Stimulated activated memory B cell treated with anti-CD40 and anti-IgM and Interleukin-4, amounts not matched to agents 10 μg/mL and 1 μg/mL and 100 μg/mL, for 72 hours (primary cell): Measurements from ENCODE around the gene KRTAP25-1.

ENCODE experiments used
- ATAC-seq: fragments of 150-1000 bp; cut with Tn5 transposase; 2 replicates; pipeline ENCODE4 v1.10.0; 2021
- H3K27ac Mint-ChIP-seq: one replicate; pipeline ENCODE4 v1.8.0; 2022; ENCODE audit warnings: mild to moderate bottlenecking, mixed read lengths
- H3K27me3 Mint-ChIP-seq: one replicate; pipeline ENCODE4 v1.8.0; 2022; ENCODE audit warnings: mixed read lengths
- H3K36me3 Mint-ChIP-seq: one replicate; pipeline ENCODE4 v1.8.0; 2022; ENCODE audit warnings: mixed read lengths
- H3K4me1 Mint-ChIP-seq: one replicate; pipeline ENCODE4 v1.8.0; 2022; ENCODE audit warnings: mixed read lengths
- H3K4me3 Mint-ChIP-seq: one replicate; pipeline ENCODE4 v1.8.0; 2022; ENCODE audit warnings: mild to moderate bottlenecking, moderate library complexity, mixed read lengths
- H3K9me3 Mint-ChIP-seq: one replicate; pipeline ENCODE4 v1.8.0; 2022; ENCODE audit warnings: mixed read lengths

Gene KRTAP25-1

DNA sequence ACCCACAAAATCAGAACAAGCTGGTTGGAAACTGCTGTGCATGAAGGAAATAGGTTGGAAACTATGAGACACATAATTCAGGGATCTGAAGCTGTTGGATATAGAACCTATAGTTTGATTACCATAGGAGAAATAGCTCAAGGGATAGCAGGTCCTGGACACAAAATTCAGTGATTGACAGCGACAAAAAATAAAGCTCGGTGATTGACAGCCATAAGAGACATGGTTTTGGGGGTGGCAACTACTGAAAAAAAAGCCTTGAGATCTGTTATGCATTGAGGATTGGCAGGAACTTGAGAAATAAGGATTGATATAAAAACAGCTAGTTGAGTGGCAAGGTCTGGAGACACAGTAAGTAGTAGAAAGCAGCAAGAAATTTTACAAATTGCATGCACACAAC, at the start of gene KRTAP25-1:
Gene KRTAP25-1 (minus strand): TSS at position 300 of the 400 bp plus-strand sequence. CDS start 24 bp downstream, at position 276.
- Mint-ChIP-seq H3K27me3 (no peaks in the 10 kb centered on the region), H3K36me3 (no peaks in the 10 kb centered on the region), H3K4me1 (no peaks in the 10 kb centered on the region), H3K27ac (no peak within 1 kb of the TSS), H3K9me3 (peaks cover 5% of the 10 kb centered on the region), H3K4me3 (no peak within 1 kb of the TSS)
- ATAC-seq: no peak

DNA sequence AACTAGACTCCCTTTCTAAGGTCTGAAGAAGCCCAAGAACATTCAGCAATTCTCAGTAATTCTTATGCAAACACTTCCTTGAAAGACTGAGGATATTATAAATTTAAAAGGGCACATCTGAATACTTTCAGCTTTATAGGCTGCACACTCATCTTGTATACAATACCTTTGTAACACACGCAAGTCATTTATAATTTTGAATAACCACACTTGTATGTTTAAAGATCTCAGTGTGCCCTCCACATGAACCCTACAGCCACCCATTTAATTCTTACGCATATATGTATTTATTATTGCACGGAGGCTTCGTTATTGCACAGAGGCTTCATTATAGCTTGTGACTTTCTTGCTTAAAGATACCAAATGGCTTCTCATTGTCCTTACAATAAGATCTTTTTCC, 49.4 kb upstream of the KRTAP25-1 start:
- no peak for ATAC-seq
- Mint-ChIP-seq H3K4me3 (no peak overlapping the region), H3K9me3 (no peaks in the 10 kb centered on the region), H3K27ac (no peak overlapping the region), H3K4me1 (no peaks in the 10 kb centered on the region), H3K36me3 (no peaks in the 10 kb centered on the region), H3K27me3 (no peaks in the 10 kb centered on the region)

GRCh38 chr21:30337772-30338171, 48.5 kb upstream of the KRTAP25-1 start:
- Mint-ChIP-seq H3K36me3 (no peaks in the 10 kb centered on the region), H3K27ac (no peak overlapping the region), H3K4me3 (no peak overlapping the region), H3K27me3 (no peaks in the 10 kb centered on the region), H3K4me1 (no peaks in the 10 kb centered on the region), H3K9me3 (no peaks in the 10 kb centered on the region)
- ATAC-seq: no peak

- no peak within 1 kb of the TSS for H3K27ac Mint-ChIP-seq
- no peaks in the 10 kb centered on the region for H3K27me3 Mint-ChIP-seq
- H3K4me3 Mint-ChIP-seq: no peak within 1 kb of the TSS
- no peak for ATAC-seq
- no peaks in the 10 kb centered on the region for H3K36me3 Mint-ChIP-seq
- no peaks in the 10 kb centered on the region for H3K4me1 Mint-ChIP-seq
- no peaks in the 10 kb centered on the region for H3K9me3 Mint-ChIP-seq
These were observed 48.0 kb upstream of the KRTAP25-1 start, which contains the start of gene KRTAP27-1 for GRCh38 chr21:30337276-30337744. TSS of gene KRTAP27-1 (minus strand) at chr21:30337694. CDS start at chr21:30337668, 26 bp downstream.

DNA sequence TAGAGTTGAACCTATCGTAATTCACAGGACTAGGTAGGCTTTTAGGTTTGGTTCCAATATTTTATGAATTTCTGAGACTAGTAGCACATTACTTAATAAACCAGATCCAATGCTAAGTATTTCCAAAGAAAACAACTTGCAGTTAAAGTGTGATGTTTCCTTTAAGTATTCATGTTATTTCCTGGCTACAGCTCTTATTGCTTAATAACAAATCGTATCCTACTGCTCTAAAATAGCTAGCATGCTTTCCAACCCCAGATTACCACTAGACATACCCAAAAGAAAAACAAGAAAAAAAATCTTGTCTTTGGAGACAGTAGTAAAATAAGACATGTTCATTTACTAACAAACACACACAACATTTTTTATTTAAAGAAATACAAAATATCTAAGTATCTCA, 47.3 kb upstream of the KRTAP25-1 start:
- ATAC-seq: no peak
- no peak overlapping the region for H3K4me3 Mint-ChIP-seq
- H3K27me3 Mint-ChIP-seq: no peaks in the 10 kb centered on the region
- H3K9me3 Mint-ChIP-seq: no peaks in the 10 kb centered on the region
- no peaks in the 10 kb centered on the region for H3K4me1 Mint-ChIP-seq
- no peaks in the 10 kb centered on the region for H3K36me3 Mint-ChIP-seq
- no peak overlapping the region for H3K27ac Mint-ChIP-seq

DNA sequence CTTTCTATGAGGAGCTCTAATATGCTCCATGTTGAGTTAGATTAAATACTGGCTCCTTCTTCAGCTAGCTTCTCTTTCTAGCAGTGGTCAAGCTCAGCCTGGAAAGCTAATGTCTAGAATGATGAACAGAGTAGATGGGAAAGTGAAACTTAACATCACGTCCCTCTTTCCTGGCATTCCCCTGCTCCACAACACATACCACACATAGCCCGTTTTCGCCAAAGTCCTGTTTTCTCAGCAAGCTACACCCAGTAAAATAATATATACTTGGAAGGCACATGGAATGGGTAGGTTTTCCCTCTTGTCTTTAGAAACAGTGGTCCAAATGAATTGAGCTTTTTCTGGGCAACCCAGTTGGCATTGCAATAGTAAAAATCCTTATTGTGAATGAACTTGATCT, 44.4 kb upstream of the KRTAP25-1 start:
- no peaks in the 10 kb centered on the region for H3K9me3 Mint-ChIP-seq
- no peak for ATAC-seq
- no peak overlapping the region for H3K27ac Mint-ChIP-seq
- no peaks in the 10 kb centered on the region for H3K27me3 Mint-ChIP-seq
- H3K36me3 Mint-ChIP-seq: no peaks in the 10 kb centered on the region
- H3K4me3 Mint-ChIP-seq: no peak overlapping the region
- no peaks in the 10 kb centered on the region for H3K4me1 Mint-ChIP-seq

DNA sequence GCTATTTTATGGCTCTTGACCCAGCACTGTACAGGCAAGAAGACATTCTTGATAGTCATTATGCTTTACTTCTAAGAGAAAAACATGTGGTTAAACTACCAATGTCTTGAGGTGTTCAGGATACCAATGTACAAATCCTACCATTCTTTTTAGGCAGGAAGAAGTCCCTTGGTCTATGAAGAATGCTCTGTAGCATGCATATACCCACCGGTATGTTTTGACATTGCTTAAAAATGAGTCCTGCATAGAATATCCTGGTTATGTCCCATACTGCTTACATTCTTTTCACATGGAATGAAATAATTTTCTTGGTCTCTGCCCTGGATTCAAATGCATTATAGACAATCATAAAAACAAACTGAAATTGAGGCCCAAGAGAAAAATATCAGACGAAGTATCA, 43.4 kb upstream of the KRTAP25-1 start:
- Mint-ChIP-seq H3K27me3 (no peaks in the 10 kb centered on the region), H3K27ac (no peak overlapping the region), H3K4me3 (no peak overlapping the region), H3K36me3 (no peaks in the 10 kb centered on the region), H3K4me1 (no peaks in the 10 kb centered on the region), H3K9me3 (no peaks in the 10 kb centered on the region)
- no peak for ATAC-seq

GRCh38 chr21:30329203-30329875, 40.0 kb upstream of the KRTAP25-1 start:
- Mint-ChIP-seq H3K27ac (no peak overlapping the region), H3K27me3 (no peaks in the 10 kb centered on the region), H3K36me3 (no peaks in the 10 kb centered on the region), H3K4me3 (no peak overlapping the region), H3K9me3 (peaks cover 5% of the 10 kb centered on the region), H3K4me1 (no peaks in the 10 kb centered on the region)
- ATAC-seq: no peak

DNA sequence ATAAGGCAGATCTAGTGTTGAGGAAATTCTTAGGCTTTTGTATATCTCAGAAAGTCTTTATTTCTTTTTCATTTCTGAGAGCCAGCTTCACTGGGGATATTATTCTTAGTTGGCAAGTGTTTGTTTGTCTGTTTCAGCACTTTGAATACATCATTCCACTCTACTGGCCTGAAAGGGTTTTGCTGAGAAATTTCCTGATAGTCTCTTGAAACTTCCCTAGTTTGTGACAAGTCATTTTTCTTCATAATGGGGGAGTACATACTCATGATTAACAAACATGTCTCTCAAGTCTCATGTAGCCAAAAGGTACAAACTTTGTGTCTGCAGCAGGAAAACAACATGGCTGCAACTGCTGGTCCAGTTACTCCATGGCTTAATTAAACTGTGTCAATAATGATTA, 37.1 kb upstream of the KRTAP25-1 start:
- peaks cover 6% of the 10 kb centered on the region for H3K9me3 Mint-ChIP-seq
- no peak overlapping the region for H3K27ac Mint-ChIP-seq
- no peaks in the 10 kb centered on the region for H3K36me3 Mint-ChIP-seq
- H3K27me3 Mint-ChIP-seq: no peaks in the 10 kb centered on the region
- no peaks in the 10 kb centered on the region for H3K4me1 Mint-ChIP-seq
- no peak for ATAC-seq
- no peak overlapping the region for H3K4me3 Mint-ChIP-seq

DNA sequence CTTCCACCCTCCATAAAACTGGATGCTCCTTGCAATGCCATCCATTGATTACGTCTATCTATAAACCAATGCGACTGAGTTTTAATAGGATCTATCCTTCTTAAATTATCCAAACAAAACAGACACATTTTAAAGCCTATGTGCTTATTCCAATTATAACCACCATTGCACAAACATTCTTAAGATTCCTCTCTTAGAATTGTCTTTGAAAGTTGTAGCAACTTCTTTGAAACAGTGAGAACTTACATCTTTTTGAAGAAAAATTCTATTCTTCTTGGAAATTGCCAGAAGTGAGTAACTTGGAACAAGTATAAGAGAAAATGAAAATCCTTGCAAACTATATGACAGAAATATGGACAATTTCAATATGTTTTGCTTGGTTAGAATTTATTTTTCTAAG, 30.9 kb upstream of the KRTAP25-1 start, which contains the start of gene KRTAP26-1:
Gene KRTAP26-1 (minus strand): TSS at position 101 of the 400 bp plus-strand sequence. CDS start 280 bp downstream, outside the sequence.
- H3K27ac Mint-ChIP-seq: no peak within 1 kb of the TSS
- H3K4me3 Mint-ChIP-seq: no peak within 1 kb of the TSS
- H3K9me3 Mint-ChIP-seq: peaks cover 6% of the 10 kb centered on the region
- no peaks in the 10 kb centered on the region for H3K4me1 Mint-ChIP-seq
- H3K27me3 Mint-ChIP-seq: no peaks in the 10 kb centered on the region
- H3K36me3 Mint-ChIP-seq: no peaks in the 10 kb centered on the region
- ATAC-seq: no peak

DNA sequence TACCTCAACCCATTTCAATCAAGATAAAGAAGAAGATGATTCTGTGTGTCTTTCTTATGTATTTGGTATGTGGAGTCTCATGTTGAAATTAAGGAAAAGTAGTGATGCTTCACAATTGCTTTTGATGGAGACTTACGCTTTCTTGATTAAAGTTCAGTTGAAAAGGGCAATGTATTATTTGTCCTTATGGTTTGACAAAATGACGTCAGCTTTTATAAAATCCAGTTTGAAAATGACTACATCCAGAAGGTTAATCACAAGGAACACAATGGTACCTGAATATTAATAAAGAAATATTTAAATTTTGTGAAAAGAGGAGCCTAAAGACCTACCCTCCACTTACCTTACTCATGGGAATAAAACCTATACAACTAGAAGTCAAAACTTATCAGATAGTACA, 26.4 kb upstream of the KRTAP25-1 start:
- H3K4me1 Mint-ChIP-seq: no peaks in the 10 kb centered on the region
- peaks cover 2% of the 10 kb centered on the region for H3K9me3 Mint-ChIP-seq
- no peak overlapping the region for H3K27ac Mint-ChIP-seq
- no peaks in the 10 kb centered on the region for H3K27me3 Mint-ChIP-seq
- H3K36me3 Mint-ChIP-seq: no peaks in the 10 kb centered on the region
- H3K4me3 Mint-ChIP-seq: no peak overlapping the region
- no peak for ATAC-seq

GRCh38 chr21:30306884-30307283, 17.6 kb upstream of the KRTAP25-1 start:
- Mint-ChIP-seq H3K27ac (no peak overlapping the region), H3K27me3 (no peaks in the 10 kb centered on the region), H3K4me1 (no peaks in the 10 kb centered on the region), H3K36me3 (no peaks in the 10 kb centered on the region), H3K4me3 (no peak overlapping the region), H3K9me3 (peaks cover 3% of the 10 kb centered on the region)
- ATAC-seq: no peak

DNA sequence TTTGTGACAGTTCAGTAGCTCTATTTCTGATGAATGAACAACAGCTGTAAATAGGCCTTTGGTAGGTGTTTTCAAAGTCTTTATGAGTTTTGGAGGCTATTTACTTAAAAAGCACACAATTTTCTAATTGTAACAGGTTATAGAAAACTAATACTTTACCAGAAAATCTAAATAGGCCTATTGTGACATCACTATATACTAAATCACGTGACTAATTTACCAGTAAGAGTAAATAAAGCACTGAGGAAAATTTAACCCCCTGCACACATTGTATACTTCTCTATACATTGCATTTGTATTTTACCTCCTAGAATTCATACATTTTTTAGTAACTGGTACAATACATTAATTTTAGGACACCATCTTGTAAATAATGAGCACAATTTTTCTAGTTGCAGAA, 15.8 kb upstream of the KRTAP25-1 start:
- no peak overlapping the region for H3K4me3 Mint-ChIP-seq
- H3K4me1 Mint-ChIP-seq: no peaks in the 10 kb centered on the region
- ATAC-seq: no peak
- no peak overlapping the region for H3K27ac Mint-ChIP-seq
- H3K36me3 Mint-ChIP-seq: no peaks in the 10 kb centered on the region
- H3K9me3 Mint-ChIP-seq: peaks cover 7% of the 10 kb centered on the region
- no peaks in the 10 kb centered on the region for H3K27me3 Mint-ChIP-seq

DNA sequence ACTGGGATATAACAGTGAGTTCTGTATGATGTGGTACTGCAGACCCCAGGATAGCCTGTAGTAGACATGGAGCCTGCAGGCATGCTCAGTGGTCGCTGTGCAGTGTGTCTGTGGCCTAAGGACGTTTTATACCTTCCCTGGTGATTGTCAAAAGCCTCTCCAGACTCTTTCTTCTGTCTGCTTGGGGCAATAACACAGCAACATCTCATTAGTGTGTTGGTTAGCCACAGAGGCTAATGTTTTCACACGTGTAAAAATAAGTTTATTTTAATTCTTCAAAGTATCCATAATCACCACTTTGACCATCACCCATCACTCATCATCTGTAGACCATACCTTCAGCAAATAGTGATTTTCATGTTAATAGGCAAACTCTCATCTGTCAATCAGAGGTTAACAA, 6.5 kb downstream of the KRTAP25-1 start, which contains the start of gene KRTAP24-1:
Gene KRTAP24-1 (minus strand): TSS at position 101 of the 400 bp plus-strand sequence. CDS start 18 bp downstream, at position 83.
- H3K27ac Mint-ChIP-seq: no peak within 1 kb of the TSS
- no peaks in the 10 kb centered on the region for H3K27me3 Mint-ChIP-seq
- peaks cover 2% of the 10 kb centered on the region for H3K9me3 Mint-ChIP-seq
- no peak for ATAC-seq
- no peaks in the 10 kb centered on the region for H3K36me3 Mint-ChIP-seq
- no peaks in the 10 kb centered on the region for H3K4me1 Mint-ChIP-seq
- no peak within 1 kb of the TSS for H3K4me3 Mint-ChIP-seq

GRCh38 chr21:30271611-30272010, 17.7 kb downstream of the KRTAP25-1 start:
- no peaks in the 10 kb centered on the region for H3K36me3 Mint-ChIP-seq
- H3K4me3 Mint-ChIP-seq: no peak overlapping the region
- H3K27ac Mint-ChIP-seq: no peak overlapping the region
- ATAC-seq: no peak
- H3K4me1 Mint-ChIP-seq: no peaks in the 10 kb centered on the region
- no peaks in the 10 kb centered on the region for H3K27me3 Mint-ChIP-seq
- no peaks in the 10 kb centered on the region for H3K9me3 Mint-ChIP-seq

DNA sequence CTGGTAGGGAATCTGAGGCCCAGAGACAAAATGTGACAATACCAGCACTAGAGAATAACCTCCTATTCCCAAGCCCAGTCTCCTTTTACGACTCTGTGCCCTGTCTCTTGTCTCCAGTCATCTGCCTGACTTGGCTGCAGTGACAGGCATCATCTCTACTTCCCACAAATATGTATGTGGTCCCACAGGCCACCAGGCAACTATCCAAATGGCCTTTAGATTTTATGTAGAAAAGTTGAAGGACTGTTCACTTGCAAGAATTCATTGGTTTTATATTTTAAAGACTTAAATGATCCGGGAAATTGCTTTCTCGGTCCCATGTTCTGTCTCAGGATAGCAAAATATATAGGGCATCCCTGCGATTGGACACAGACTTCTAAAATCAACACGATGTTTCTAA, 18.2 kb downstream of the KRTAP25-1 start:
- H3K27ac Mint-ChIP-seq: no peak overlapping the region
- ATAC-seq: no peak
- H3K27me3 Mint-ChIP-seq: no peaks in the 10 kb centered on the region
- H3K9me3 Mint-ChIP-seq: no peaks in the 10 kb centered on the region
- no peaks in the 10 kb centered on the region for H3K36me3 Mint-ChIP-seq
- H3K4me1 Mint-ChIP-seq: no peaks in the 10 kb centered on the region
- no peak overlapping the region for H3K4me3 Mint-ChIP-seq
